GM23338 (cell line): ENCODE measurements around the gene ZNF570. TPM values are rescaled to one million over a fixed set of nuclear protein-coding genes. Genes with fewer than 3 reads are reported as not detected.

Source experiments
- ATAC-seq: fragments of 200-7000 bp; cut with Tn5 transposase; 3 replicates; pipeline ENCODE4 v1.9.1; 2020
- DNase-seq: peaks from one replicate; pipeline ENCODE4 v3.0.0-alpha.2; 2015; ENCODE audit warnings: low spot score
- H2AFZ ChIP-seq: fragments of 200-600 bp; sonication (generic); 2 replicates; pipeline ENCODE4 v1.8.0; 2016; ENCODE audit warnings: antibody characterized with exemption, mild to moderate bottlenecking, moderate library complexity
- H3F3A ChIP-seq: fragments of 200-600 bp; sonication (generic); replicated peaks from 2 replicates; pipeline ENCODE4 v1.8.0; 2017; ENCODE audit warnings: antibody characterized with exemption, mixed run types, low read depth
- H3K27ac ChIP-seq: fragments of 200-600 bp; sonication (generic); 2 replicates; pipeline ENCODE4 v1.6.1; 2016; ENCODE audit warnings: low read depth
- H3K27me3 ChIP-seq: fragments of 200-600 bp; sonication (generic); 2 replicates; pipeline ENCODE4 v1.8.0; 2016; ENCODE audit warnings: mild to moderate bottlenecking, mixed run types, moderate library complexity; ENCODE audit not compliant: insufficient read depth
- H3K36me3 ChIP-seq: fragments of 200-600 bp; sonication (generic); 2 replicates; pipeline ENCODE4 v1.8.0; 2016; ENCODE audit warnings: mild to moderate bottlenecking; ENCODE audit not compliant: insufficient read depth
- H3K4me1 ChIP-seq: fragments of 200-600 bp; sonication (generic); 2 replicates; pipeline ENCODE4 v1.8.0; 2016; ENCODE audit warnings: mild to moderate bottlenecking, moderate library complexity; ENCODE audit not compliant: insufficient read depth
- H3K4me2 ChIP-seq: fragments of 200-600 bp; sonication (generic); 2 replicates; pipeline ENCODE4 v1.7.1; 2017; ENCODE audit warnings: mixed run types
- H3K4me3 ChIP-seq: fragments of 200-600 bp; sonication (generic); 2 replicates; pipeline ENCODE4 v1.6.1; 2016; ENCODE audit warnings: mixed run types
- H3K79me2 ChIP-seq: fragments of 200-600 bp; sonication (generic); replicated peaks from 2 replicates; pipeline ENCODE4 v1.8.0; 2017; ENCODE audit warnings: mild to moderate bottlenecking; ENCODE audit not compliant: insufficient read depth
- H3K9me2 ChIP-seq: fragments of 200-600 bp; sonication (generic); 2 replicates; pipeline ENCODE4 v1.8.0; 2017; ENCODE audit not compliant: insufficient read depth
- H4K20me1 ChIP-seq: fragments of 200-600 bp; sonication (generic); replicated peaks from 2 replicates; pipeline ENCODE4 v1.8.0; 2017; ENCODE audit warnings: mild to moderate bottlenecking; ENCODE audit not compliant: insufficient read depth
- H3K27ac Mint-ChIP-seq: 2 replicates; pipeline ENCODE4 v1.8.0; 2020; ENCODE audit warnings: inconsistent platforms, mild to moderate bottlenecking, moderate library complexity, mixed read lengths
- H3K27me3 Mint-ChIP-seq: 3 replicates; pipeline ENCODE4 v1.8.0; 2022; ENCODE audit warnings: low read depth, mild to moderate bottlenecking, moderate library complexity, mixed read lengths, inconsistent platforms; ENCODE audit not compliant: insufficient read depth, poor library complexity
- H3K36me3 Mint-ChIP-seq: 3 replicates; pipeline ENCODE4 v1.8.0; 2021; ENCODE audit warnings: low read depth, mild to moderate bottlenecking, inconsistent platforms, moderate library complexity, mixed read lengths
- H3K4me1 Mint-ChIP-seq: 3 replicates; pipeline ENCODE4 v1.8.0; 2020; ENCODE audit warnings: mild to moderate bottlenecking, inconsistent platforms, mixed read lengths
- H3K4me3 Mint-ChIP-seq: 3 replicates; pipeline ENCODE4 v1.8.0; 2021; ENCODE audit warnings: moderate library complexity, mild to moderate bottlenecking, inconsistent platforms, mixed read lengths
- H3K9me3 Mint-ChIP-seq: 3 replicates; pipeline ENCODE4 v1.8.0; 2020; ENCODE audit warnings: moderate library complexity, mild to moderate bottlenecking, inconsistent platforms, mixed read lengths
- CREB1 ChIP-seq: fragments of 250-450 bp; sonication (Bioruptor Pico); IDR thresholded peaks from 2 replicates; pipeline ENCODE4 v1.5.0; 2020; ENCODE audit warnings: low read depth, mild to moderate bottlenecking, moderate library complexity
- CTCF ChIP-seq, 2 experiments: fragments of 200-600 bp in 1 of 2; sonication (generic) in 1 of 2; conservative IDR thresholded peaks; 2 replicates each; pipeline versions ENCODE4 v1.5.1 to v1.6.1; 2016 to 2017; ENCODE audit warnings: antibody characterized with exemption in 2 of 2, low read depth in 2 of 2, mild to moderate bottlenecking in 2 of 2, moderate library complexity in 1 of 2
- EZH2phosphoT487 ChIP-seq: fragments of 200-600 bp; sonication (generic); IDR thresholded peaks from one replicate; pipeline ENCODE4 v1.8.1; 2018; ENCODE audit warnings: antibody characterized with exemption; ENCODE audit not compliant: unreplicated experiment
- NANOG ChIP-seq: IDR thresholded peaks from 2 replicates; pipeline ENCODE4 v1.6.1; 2016; ENCODE audit warnings: antibody characterized with exemption, borderline replicate concordance
- POLR2AphosphoS5 ChIP-seq: IDR thresholded peaks from 2 replicates; pipeline ENCODE4 v1.6.1; 2016; ENCODE audit warnings: antibody characterized with exemption, low read depth
- REST ChIP-seq: IDR thresholded peaks from one replicate; pipeline ENCODE4 v1.6.1; 2018; ENCODE audit warnings: antibody characterized with exemption; ENCODE audit not compliant: unreplicated experiment
- STAT1 ChIP-seq: IDR thresholded peaks from one replicate; pipeline ENCODE4 v1.6.1; 2016; ENCODE audit warnings: antibody characterized with exemption; ENCODE audit not compliant: unreplicated experiment
- ZNF114 ChIP-seq: fragments of 250-450 bp; sonication (Bioruptor Pico); IDR thresholded peaks from 2 replicates; pipeline ENCODE4 v1.5.0; 2020; ENCODE audit warnings: mild to moderate bottlenecking, moderate library complexity
- ZNF331 ChIP-seq: fragments of 250-450 bp; sonication (Bioruptor Pico); IDR thresholded peaks from 2 replicates; pipeline ENCODE4 v1.5.0; 2020; ENCODE audit warnings: low read depth, mild to moderate bottlenecking, moderate library complexity
- ZNF462 ChIP-seq: fragments of 250-450 bp; sonication (Bioruptor Pico); IDR thresholded peaks from 2 replicates; pipeline ENCODE4 v1.5.0; 2020; ENCODE audit warnings: mild to moderate bottlenecking, moderate library complexity
- polyA plus RNA-seq: library from polyadenylated mRNA; unstranded; fragments of >200 nt; fragmentation: Nextera tagmentation; extraction: Ambion mirVana; gene quantifications from 2 replicates; pipeline ENCODE4 v1.2.1, GENCODE V29; 2016
- total RNA-seq: library from RNA; depleted of rRNA; stranded (reverse); fragments of >200 nt; shearing (Covaris generic); gene quantifications from 2 replicates; pipeline ENCODE4 v1.2.3, GENCODE V29; 2014

Gene ZNF570
- total and polyA plus RNA-seq, 2 experiments from 2014 or later, result 6.6 to 6.8 TPM

GRCh38 chr19:37511186-37511585, 42.0 kb downstream of the ZNF570 start (continued):
- TF ChIP-seq REST (no peak), NANOG (no peak)

GRCh38 chr19:37511821-37512220, 42.7 kb downstream of the ZNF570 start:
- Histone ChIP-seq H3K79me2 (peaks cover 14% of the 10 kb centered on the region; the same call in 1 of the 2 replicates), H3K4me2 (no peak overlapping the region), H4K20me1 (no peaks in the 10 kb centered on the region), H3K4me1 (no peaks in the 10 kb centered on the region; the same call in 1 of the 2 replicates), H3K36me3 (no peaks in the 10 kb centered on the region; the same call in 1 of the 2 replicates), H3F3A (no peaks in the 10 kb centered on the region), H3K9me2 (no peaks in the 10 kb centered on the region), H3K27ac (no peak overlapping the region), H2AFZ (no peak overlapping the region), H3K4me3 (no peak overlapping the region), H3K27me3 (no peaks in the 10 kb centered on the region)
- Mint-ChIP-seq H3K9me3 (no peaks in the 10 kb centered on the region), H3K36me3 (peaks cover 59% of the 10 kb centered on the region), H3K27ac (no peak overlapping the region), H3K4me3 (no peak overlapping the region), H3K4me1 (peaks cover 3% of the 10 kb centered on the region; the same call in 2 of the 3 replicates), H3K27me3 (no peaks in the 10 kb centered on the region)
- ATAC-seq (no peak), DNase-seq (no peak)
- TF ChIP-seq NANOG (no peak), POLR2AphosphoS5 (no peak), STAT1 (no peak), REST (no peak), EZH2phosphoT487 (no peak), ZNF462 (CRISPR knock-in tag) (no peak), CTCF (conservative IDR thresholded peaks at IDR 0.05; ENCODE audit: low read depth in 2 of 2) (no peak), ZNF114 (no peak), CREB1 (CRISPR knock-in tag) (no peak), ZNF331 (CRISPR knock-in tag) (no peak)
